SK-N-MC (cell line): ENCODE data around the gene ITSN1.

Source experiments
- EZH2 ChIP-seq: fragments of 200-600 bp; sonication (generic); IDR thresholded peaks from one replicate; pipeline ENCODE4 v1.6.1; 2017; ENCODE audit warnings: antibody characterized with exemption
- POLR2AphosphoS5 ChIP-seq: IDR thresholded peaks from 2 replicates; pipeline ENCODE4 v1.6.1; 2012; ENCODE audit warnings: mild to moderate bottlenecking, low read depth, low read length, borderline replicate concordance

GRCh38 chr21:33657124-33657820 is 15.0 kb downstream of the ITSN1 start:
- no peak for TF ChIP-seq EZH2
- TF ChIP-seq POLR2AphosphoS5 = no peak
